B cell (primary cell): Measurements from ENCODE around the gene TXNDC2.

Source experiments
- CTCF ChIP-seq: fragments of 200-600 bp; IDR thresholded peaks from one replicate; pipeline ENCODE4 v1.8.0; 2022; ENCODE audit warnings: antibody characterized with exemption, mild to moderate bottlenecking
- EZH2 ChIP-seq: IDR thresholded peaks from 2 replicates; pipeline ENCODE4 v1.6.1; 2012; ENCODE audit warnings: borderline replicate concordance, low read depth, mild to moderate bottlenecking, moderate library complexity, low read length; ENCODE audit not compliant: insufficient read depth, poor library complexity, severe bottlenecking

- TF ChIP-seq CTCF (no peak), EZH2 (no peak)
Observed at GRCh38 chr18:9862686-9863085, 23.1 kb upstream of the TXNDC2 start.
